ENCODE results near the gene AP2A2.

DNA sequence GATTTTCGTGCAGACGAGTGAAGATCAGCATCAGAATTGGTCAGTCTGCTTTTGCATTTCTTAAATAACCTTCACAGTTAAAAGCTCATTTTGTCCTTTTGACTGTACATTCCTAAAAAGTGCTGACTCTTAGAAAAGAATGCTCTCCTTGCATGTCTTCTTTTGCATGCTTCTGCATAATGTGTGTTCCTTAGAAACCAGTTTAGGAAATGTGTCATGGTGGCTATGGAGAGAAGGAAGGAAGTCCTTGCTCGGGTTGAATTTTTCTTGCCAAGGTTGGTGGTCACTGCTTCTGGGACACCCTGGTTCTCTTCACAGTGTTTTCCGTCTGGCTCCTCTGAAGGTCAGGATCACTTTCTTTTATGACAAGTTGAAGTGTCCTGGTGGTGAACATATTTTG, 6.8 kb downstream of the AP2A2 start:
- TF ChIP-seq ZBTB7A (IDR thresholded peaks at IDR 0.05; ENCODE audit: low read depth) (no peak), TAF1 (IDR thresholded peaks at IDR 0.05; ENCODE audit: low read depth) (no peak), EGR1 (IDR thresholded peaks at IDR 0.05) (no peak), TCF12 (IDR thresholded peaks at IDR 0.05; ENCODE audit: low read depth) (no peak), TEAD4 (IDR thresholded peaks at IDR 0.05) (no peak), EP300 (IDR thresholded peaks at IDR 0.05; ENCODE audit: borderline replicate concordance) (no peak), CREB1 (IDR thresholded peaks at IDR 0.05; ENCODE audit: low read depth) (no peak), NFIC (IDR thresholded peaks at IDR 0.05) (no peak), YY1 (IDR thresholded peaks at IDR 0.05; ENCODE audit: low read depth) (no peak), FOXM1 (IDR thresholded peaks at IDR 0.05; ENCODE audit: borderline replicate concordance, low read depth) (no peak)
- TF ChIP-seq, protein P1, sequence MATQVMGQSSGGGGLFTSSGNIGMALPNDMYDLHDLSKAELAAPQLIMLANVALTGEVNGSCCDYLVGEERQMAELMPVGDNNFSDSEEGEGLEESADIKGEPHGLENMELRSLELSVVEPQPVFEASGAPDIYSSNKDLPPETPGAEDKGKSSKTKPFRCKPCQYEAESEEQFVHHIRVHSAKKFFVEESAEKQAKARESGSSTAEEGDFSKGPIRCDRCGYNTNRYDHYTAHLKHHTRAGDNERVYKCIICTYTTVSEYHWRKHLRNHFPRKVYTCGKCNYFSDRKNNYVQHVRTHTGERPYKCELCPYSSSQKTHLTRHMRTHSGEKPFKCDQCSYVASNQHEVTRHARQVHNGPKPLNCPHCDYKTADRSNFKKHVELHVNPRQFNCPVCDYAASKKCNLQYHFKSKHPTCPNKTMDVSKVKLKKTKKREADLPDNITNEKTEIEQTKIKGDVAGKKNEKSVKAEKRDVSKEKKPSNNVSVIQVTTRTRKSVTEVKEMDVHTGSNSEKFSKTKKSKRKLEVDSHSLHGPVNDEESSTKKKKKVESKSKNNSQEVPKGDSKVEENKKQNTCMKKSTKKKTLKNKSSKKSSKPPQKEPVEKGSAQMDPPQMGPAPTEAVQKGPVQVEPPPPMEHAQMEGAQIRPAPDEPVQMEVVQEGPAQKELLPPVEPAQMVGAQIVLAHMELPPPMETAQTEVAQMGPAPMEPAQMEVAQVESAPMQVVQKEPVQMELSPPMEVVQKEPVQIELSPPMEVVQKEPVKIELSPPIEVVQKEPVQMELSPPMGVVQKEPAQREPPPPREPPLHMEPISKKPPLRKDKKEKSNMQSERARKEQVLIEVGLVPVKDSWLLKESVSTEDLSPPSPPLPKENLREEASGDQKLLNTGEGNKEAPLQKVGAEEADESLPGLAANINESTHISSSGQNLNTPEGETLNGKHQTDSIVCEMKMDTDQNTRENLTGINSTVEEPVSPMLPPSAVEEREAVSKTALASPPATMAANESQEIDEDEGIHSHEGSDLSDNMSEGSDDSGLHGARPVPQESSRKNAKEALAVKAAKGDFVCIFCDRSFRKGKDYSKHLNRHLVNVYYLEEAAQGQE (IDR thresholded peaks at IDR 0.05; ENCODE audit: low read depth), result no peak
- TF ChIP-seq, protein P2, sequence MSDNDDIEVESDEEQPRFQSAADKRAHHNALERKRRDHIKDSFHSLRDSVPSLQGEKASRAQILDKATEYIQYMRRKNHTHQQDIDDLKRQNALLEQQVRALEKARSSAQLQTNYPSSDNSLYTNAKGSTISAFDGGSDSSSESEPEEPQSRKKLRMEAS (IDR thresholded peaks at IDR 0.05), result no peak
- TF ChIP-seq, protein P3, sequence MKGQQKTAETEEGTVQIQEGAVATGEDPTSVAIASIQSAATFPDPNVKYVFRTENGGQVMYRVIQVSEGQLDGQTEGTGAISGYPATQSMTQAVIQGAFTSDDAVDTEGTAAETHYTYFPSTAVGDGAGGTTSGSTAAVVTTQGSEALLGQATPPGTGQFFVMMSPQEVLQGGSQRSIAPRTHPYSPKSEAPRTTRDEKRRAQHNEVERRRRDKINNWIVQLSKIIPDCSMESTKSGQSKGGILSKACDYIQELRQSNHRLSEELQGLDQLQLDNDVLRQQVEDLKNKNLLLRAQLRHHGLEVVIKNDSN (IDR thresholded peaks at IDR 0.05), result no peak
